Keratinocyte (primary cell): ENCODE measurements around the gene HDAC10.

Source experiments
- CTCF ChIP-seq, 3 experiments: IDR thresholded peaks in 1 of 3; conservative IDR thresholded peaks in 1 of 3; optimal IDR thresholded peaks in 1 of 3; 2 replicates in 2 of 3; 3 replicates in 1 of 3; pipeline versions ENCODE3 to v1.5.1; 2011; ENCODE audit warnings: low read length in 3 of 3, mild to moderate bottlenecking in 3 of 3, moderate library complexity in 2 of 3, control low read depth in 1 of 3, inconsistent platforms in 1 of 3; ENCODE audit not compliant: insufficient read depth in 2 of 3; ENCODE audit errors: extremely low read depth in 1 of 3
- EZH2 ChIP-seq: IDR thresholded peaks from one replicate; pipeline ENCODE4 v1.6.1; 2012; ENCODE audit warnings: inconsistent platforms, mild to moderate bottlenecking, low read length, moderate library complexity

- TF ChIP-seq CTCF (optimal IDR thresholded peaks at IDR 0.05 in 1 of 3, IDR thresholded peaks at IDR 0.05 in 1 of 3, conservative IDR thresholded peaks at IDR 0.05 in 1 of 3; ENCODE audit: extremely low read depth in 1 of 3, insufficient read depth in 2 of 3, low read length in 3 of 3) (no peak), EZH2 (no peak)
These were observed 32.7 kb downstream of the HDAC10 start for GRCh38 chr22:50218153-50218995.
